GM21390 (cell line): ENCODE measurements around the gene CFAP410.
"Not testable (repeated sequence)": the region's sequence is repeated elsewhere in the genome, so short reads cannot be mapped to it uniquely, and the experiment has no call there.

Experiments used
- ATAC-seq: cut with Tn5 transposase; IDR thresholded peaks from one replicate; pipeline ENCODE4 v1.9.1; 2021; ENCODE audit not compliant: unreplicated experiment

CFAP410 gene

DNA sequence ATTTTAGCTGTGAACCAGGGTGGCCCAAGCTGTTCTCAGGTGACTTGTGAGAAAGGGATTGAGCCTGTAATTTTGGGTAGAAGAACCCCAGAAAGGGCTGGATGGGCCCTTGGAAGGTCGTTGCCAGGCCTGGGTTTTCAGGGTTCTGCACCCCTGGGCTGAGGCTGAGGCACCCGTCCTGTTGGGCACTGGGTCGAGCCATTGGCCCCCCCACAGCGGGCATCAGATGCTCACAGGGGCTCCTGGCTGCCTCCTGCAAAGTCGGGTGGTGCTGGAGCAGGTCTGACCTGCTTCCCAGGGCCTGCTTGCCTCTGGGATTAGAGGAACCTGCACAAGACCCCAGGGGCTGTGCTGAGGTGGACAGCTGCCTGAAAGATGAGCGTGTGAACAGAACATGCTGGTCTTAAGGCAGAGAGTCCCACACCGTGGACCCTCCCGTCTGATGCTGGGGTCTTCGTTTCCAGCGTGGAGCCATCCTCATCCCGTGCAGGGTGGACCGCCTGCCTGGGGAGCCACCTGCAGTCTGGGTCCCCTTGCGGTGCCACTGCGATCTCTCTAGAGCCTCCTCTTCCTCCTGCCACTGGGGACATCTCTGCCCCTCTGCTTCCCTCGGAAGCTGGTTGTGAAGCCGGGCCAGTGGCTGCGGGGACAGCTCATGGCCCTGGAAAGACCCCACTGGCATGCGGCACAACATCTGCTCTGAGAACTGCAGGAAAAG is 12.5 kb upstream of the CFAP410 start:
- no peak for ATAC-seq

DNA sequence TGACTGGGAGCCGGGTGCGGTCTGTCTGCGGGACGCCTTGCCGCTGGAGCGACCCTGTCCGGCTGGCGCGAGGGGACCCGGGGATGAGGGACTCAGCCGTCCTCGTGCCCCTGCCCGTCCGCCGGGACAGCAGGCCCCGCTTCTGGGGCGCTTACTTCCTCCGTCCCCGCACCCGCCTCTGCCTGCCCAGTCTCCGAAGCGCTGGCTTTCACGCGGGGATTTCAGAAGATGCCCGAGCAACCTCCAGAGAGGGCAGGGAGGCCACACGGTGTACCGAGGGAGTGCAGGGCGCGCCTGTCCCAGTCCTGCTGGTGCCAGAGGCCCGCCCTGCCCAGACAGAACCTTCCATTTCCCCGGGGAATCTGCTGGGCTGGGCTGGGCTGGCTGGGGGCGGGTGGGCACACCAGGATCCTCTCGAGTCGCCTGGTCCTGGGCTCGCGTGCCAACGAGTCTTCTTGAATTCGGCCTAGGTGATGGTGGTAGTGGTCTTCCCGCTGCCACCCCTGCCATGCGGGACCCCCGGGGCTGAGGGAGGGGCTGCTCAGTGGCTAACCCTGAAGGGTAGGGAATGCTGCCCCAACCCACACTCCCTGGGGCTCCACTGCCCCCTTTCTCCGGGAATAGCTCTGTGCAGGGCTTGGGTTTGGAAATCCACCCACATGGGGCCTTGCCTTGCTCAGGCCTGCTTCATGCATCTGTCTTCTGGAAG is 11.7 kb upstream of the CFAP410 start:
- ATAC-seq, result no peak

DNA sequence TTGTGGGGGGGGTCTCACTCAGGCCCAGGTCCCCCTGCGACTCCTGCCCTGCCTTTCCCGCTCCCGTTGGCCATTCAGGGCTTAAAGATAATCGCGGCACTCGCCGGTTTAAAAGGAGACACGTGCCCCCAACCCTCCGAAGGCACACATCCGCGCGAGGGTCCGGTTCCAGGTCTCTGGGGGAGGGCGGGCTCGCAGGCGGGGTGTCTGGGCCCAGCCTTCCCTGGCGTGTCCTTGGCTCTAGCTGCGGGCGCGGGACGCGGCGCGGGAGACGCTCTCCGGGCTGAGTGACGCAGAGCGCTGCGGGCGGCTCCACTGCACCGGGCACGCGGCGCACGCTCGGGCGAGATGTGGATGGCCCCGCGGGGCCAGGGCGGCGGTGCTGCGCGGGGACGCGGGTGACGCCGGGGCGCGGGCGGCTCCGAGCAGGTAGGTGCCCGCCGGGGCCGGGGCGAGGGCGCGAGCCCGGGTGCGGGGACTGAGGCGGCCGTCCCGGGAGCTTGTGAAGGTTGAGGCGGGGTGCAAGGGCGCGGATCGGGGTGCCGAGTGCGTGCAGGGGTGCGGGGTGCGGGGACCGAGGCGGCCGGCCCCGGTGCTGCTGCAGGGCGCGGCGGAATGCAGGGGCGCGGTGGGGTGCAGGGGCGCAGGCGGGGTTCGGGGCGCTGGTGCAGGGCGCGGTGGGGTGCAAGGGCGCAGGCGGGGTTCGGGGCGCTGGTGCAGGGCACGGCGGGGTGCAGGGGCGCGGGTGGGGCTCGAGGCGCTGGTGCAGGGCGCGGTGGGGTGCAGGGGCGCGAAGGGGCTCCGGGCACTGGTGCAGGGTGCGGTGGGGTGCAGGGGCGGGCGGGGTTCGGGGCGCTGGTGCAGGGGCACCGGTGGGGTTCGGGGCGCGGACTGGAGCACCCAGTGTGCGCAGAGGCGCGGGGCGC is 10.9 kb upstream of the CFAP410 start:
- ATAC-seq, result no peak

DNA sequence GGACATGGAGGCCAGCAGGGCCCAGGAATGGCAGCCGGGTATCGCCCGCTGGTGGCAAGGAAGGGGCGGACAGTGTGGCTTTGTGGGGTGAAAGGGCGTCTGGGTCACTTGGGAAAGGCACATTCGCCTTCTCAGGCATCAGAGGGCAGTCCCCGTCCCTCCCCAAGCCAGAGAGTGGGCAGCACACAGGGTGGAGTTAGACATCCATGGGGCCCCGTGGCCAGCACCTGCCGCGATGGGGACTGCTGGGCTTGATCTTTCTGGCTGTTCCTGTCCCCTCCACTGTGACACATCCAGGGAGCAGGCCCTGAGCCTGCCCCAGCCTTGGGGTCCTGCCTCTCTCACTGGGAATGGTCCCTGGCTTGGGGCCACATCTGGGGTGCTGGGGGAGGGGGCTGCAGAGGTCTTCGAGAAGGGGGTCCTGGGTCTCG is 10.2 kb upstream of the CFAP410 start:
- no peak for ATAC-seq

DNA sequence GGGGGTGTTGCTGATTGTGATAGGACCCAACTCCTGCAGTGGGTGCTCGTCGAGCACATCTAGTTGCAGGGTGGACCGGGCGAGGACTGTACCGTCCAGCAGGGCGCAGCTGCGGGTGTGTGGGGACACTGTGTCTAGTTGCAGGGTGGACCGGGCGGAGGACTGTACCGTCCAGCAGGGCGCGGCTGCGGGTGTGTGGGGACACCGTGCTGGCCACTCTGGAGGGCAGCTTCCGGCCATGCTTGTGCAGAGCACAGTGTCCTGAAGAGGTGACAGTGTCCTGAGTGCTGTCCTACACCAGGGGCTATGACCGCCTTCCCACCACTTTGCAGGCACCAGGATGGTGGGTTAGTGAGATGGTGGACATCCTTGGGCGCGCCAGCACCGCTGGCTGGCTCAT is 9.7 kb upstream of the CFAP410 start:
- no peak for ATAC-seq

DNA sequence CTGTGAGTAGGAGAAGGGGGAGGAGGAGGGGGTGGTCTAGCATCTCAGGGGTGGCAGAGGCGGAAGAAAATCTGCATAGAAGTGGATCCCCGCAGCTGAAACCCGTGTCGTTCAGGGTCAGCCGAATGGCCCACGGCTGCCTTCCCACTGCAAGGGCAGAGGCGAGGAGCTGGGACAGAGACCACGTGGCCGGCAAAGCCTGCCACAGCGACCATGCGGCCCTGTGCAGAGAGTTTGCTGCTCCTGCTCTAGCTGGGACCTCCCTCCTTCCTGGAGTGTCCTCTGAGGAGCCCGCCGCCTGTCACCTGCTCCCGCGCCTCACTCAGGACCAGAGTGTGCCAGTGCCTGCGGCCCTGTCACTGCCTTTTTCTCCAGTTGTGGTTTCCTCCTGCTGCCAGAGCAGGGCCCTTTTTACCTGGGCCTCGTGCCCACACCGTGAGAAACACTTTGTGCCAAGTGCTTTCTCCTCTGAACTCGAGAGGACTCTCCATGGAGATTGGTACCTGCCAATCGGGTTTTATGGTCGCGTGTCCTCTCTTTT is 8.8 kb upstream of the CFAP410 start:
- no peak for ATAC-seq

DNA sequence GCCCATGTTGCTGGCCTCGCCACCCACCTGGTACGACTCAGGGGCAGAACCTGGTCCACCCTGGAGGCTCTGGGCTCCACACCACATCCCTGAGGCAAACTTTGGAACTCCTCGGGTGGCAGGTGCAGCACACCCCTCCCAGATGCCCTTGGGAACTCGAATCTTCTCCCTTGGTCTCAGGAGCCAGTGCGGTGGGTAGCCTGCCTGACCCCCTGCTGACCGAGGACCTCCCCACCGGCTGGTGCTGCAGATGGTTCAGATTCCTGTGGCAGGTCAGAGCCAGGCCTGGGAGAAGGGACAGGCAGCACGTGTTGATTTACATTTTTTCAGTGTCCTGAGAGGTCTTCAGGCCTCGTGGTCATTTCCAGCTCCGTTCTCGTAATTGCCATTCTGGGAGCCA is 6.3 kb upstream of the CFAP410 start:
- ATAC-seq, result no peak

DNA sequence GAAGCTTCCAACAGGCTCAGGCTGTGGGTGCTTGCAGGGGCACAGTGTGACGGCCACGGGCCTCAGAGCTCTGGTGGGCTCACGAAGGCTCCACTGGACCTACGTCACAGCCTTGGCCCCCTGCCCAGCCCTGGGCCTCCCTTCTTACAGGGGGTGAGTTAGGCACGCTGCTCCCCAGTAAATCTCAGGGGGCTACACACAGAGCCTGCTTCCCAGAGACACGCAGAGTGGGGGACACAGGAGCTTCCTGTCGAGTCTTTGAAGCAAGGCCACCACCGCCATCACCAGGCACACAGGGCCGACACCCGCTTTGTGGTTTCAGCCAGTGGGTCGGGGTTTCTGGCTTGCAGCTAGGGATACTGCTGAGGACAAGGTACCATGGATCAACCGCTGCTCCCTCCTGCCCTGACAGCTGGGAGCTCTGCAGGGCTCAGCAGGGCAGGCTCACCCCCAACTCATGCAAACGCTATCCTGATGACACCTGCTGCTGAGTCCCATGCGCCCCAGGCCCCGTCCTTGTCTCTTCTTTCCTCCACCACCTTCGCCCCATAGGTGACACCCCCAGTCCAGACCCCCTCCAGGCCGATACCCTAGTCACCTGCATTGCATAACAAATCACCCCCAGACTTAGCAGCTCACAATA is 5.5 kb upstream of the CFAP410 start:
- ATAC-seq, result no peak

DNA sequence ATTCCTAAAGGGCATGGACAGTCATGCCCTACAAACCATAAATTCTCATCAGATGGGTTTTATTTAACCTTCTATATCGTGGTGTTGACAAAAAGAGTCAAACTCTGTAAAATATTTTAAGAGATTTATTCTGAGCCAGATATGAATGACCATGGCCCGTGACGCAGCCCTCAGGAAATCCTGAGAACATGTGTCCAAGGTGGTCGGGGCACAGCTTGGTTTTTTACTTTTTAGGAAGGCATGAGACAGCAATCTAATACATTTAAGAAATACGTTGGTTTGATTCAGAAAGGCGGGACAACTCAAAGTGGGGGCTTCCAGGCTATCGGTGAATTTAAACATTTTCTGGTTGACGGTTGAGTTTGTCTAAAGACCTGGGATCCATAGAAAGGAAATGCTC is 3.8 kb upstream of the CFAP410 start:
- ATAC-seq, result not testable (repeated sequence)

DNA sequence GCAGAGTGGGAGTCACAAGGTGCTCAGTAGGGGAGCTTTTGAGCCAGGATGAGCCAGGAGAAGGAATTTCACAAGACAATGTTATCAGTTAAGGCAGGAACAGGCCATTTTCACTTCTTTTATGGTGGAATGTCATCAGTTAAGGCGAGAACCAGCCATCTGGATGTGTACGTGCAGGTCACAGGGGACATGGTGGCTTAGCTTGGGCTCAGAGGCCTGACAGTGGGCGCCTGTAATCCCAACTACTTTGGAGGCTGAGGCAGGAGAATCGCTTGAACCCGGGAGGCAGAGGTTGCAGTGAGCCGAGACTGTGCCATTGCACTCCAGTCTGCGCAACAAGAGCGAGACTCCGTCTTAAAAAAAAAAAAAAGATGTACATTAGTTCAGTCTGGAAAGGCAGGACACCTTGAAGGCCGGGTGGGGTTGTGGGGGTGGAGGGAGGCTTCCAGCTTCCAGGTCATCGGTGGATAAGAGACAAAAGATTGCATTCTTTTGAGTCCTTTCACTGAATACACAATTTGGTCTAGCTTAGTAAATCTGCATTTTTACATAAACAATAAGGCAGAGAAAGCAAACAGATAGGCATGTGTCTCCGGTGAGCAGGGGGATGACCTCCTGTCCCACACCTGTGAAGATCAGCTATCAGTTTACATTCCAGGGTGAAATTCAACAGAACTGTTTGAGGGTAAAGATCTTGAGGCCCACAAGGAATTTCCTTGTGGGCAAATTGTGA is 2.7 kb upstream of the CFAP410 start:
- ATAC-seq, result not testable (repeated sequence)

DNA sequence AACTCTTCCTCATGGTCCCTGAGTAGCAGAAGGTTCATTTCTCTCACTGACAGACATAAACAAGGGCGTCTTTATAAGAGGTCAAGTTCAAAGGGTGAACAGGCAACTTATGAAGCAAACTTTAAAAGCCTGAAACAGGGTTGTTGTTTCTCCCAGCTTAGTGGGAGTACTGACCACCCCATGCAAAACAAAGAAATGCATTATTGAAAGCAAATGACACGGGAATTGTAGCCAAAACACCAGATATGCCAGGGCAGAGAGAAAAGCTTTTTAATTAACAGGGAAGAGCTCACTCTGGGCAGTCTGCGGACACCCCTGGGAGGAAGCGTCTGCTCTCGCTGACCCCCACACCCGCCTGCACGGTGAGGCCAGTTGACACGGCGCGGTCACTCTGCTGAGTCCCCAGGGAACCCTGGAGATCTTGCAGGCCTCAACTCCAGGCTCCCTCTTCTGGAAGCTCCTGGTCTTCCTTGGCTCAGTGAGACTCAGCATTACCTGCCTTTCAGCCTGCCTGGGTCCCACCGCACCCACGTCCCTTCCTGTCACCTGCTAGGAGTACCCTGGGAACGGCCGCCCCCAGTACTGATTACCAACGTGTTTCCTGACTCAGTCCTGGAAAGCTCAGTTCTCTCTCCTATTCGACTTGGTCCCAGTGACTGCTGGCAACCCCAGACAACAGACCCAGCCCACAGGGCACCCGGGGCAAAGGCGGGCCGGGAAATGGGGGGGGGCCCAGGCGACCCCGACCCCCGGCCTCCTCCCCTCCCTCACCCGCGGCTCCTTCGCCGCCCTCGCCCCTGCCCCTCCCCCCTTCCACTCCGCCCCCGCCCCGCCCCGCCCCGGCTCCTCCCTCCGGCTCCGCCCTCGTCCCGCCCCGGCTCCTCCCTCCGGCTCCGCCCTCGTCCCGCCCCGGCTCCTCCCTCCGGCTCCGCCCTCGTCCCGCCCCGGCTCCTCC is 972 bp downstream of the CFAP410 start:
- no peak for ATAC-seq

DNA sequence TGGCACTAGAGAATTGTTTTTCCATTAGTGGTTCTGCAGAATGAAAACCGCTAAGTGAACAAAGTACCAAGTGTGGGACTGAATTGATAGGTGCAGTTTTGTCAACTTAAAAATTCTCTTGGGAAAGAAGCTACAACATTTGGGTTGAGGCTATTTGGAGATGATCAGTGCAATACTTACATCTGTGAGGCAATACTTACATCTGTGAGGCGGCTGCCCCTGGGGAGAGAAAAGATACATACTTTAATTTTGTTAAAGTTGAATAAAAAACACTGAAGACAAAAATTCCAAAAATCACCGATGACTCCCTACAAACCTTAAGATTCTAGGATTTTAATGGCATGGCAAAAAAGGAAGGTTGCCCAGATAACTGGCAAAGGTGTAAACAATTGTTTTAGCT is 1.7 kb downstream of the CFAP410 start:
- ATAC-seq, result no peak

DNA sequence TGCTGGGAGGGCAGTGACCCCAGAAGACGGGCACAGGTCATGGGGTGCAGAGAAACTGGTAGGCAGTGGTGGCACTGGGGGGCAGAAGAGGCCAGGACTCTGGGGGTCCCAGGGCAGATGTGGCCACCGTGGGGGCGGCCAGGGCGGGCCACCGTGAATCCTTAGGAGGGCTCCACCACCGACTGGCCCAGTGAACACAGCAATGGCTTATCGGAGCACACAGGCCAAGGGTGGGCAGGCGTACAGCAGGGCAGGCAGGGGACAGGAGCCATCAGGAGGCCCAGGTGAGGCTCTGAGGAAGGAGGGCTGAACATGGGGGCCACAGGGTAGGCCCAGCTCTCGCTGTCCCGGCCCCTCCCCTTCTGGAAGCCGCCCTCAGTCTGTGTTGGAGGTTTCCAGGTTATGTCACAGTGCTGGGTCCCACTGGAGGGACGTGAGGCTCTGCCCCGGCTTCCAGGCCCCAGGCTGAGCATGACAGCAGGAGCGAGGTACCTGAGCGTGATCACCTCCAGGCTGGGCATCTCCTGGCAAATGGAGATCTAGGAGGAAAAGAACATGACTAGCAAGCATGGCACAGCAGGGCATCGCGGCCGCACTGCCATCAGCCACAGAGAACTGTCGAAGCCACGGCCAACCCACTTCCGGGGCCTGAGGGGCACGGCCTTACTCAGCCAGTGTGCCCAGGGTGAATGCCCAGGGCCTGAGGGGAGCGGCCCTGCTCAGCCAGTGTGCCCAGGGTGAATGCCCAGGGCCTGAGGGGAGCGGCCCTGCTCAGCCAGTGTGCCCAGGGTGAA is 3.7 kb downstream of the CFAP410 start:
- ATAC-seq, result no peak

DNA sequence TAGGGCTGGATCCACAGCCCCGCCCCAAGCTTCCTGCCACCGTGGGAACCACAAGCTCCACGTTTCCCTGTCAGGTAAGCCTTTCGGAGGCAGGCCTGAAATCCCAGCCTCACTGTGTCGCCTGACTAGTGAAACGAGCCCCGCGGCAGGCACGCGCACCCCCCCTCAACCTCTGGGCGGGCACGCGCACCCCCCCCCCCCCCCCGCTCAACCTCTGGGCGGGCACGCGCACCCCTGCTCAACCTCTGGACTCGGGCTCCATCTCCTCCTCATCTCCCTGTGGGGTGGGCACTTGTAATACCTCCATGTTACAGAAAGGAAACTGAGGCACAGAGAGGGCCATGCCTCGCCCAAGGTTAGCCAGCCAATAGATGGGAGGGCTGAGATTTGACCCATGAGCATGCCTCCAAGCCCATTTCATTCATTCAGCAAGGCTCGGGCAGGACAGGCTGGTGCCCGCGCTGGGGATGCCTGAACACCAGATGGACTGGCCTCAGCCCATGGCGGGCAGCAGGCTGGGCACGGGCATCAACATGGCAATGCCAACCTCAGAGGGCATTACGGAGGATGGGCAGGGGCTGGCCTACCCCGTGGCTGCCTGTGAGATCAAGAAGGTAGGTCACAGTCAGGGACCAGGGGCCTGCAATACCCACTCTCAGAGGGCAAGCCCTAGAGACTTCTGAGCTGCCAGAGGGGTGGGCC is 4.7 kb downstream of the CFAP410 start:
- ATAC-seq, result no peak

DNA sequence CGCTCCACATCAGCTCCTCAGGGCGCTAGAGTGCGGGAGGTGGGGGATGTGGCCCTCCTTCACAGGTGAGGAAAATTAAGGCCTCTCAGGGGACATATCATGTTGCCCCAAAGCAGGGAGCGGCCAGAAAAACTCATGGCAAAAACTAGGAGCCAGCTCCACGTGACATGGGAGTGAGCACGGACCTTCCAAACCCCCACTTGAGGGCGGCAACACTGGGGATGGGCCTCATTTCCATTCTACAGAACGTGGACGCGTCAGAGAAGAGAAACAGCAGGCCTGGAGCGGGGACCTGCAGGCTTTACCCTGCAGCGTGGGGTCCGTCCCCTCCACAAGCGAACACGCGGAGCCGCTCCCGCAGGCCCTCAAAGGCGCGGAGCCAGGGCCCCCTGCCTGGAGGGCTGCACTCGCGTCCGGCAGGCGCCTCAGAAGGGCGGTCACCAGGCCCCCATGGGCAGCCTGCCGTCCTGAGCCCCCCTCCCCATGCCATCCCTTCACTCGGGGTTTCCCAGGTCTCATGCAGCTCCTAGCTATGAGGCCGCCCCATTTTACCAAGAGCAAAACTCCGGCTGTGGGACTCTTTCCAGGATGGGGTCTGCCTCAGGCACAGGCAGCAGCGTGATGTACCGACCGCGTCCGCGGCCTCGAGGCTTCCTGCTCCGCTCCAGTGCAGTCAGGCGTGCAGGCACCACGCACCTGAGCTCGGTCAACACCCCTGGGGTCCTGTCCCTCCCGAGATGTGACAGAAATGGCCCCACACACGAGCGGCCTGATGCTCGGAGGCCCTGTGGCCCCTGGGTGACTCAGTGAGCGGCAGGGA is 5.5 kb downstream of the CFAP410 start:
- no peak for ATAC-seq

DNA sequence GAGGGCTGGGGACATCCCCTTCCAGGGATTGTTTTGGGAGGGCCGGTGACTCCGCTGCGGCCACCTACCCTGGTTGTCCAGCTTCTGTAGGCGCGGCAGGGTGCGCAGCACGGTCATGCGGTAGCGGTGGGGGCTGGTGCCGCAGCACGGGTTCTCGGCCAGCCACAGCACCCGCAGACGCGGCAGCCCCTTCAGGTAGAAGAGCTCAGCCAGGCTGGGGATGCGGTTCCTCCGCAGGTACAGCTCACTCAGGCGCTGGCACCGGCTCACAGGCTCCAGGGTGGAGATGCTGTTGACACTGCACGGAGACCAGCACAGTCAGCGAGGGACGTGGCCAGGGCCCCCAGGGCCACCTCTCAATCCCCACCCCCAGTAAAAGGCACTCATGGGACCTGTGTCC is 6.2 kb downstream of the CFAP410 start:
- ATAC-seq, result no peak

DNA sequence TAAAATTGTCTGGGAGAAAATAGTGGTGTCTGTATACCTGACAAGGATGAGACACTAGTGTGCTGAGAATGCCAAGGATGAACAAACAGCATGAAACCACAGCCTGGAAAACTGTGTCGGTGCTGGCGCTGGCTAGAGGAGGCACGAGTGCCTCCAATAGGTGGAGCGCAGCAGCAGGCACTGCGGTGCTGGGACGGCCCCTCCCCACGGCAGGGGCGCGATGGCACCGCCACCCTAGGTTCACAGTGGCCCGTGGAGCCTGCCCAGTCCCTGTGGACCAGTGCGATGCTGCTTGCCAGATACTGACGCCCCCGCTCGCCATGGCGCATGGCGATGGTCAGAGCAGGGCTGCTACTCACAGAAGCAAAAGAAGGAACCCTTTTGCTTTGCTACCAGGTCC is 6.8 kb downstream of the CFAP410 start:
- ATAC-seq, result no peak
